H1 (cell line): ENCODE data around the gene TCF19. TPM values are rescaled to one million over a fixed set of nuclear protein-coding genes. Genes with fewer than 3 reads are reported as not detected.

Experiments used
- CTCF ChIA-PET: fragments of 300-600 bp; sonication (Branson Sonifier 250); formaldehyde crosslinking; loops from one replicate; lab custom pipeline; 2021; ENCODE audit not compliant: partially characterized antibody; lab: Charles Lee
- POLR2A ChIA-PET: fragments of 300-600 bp; sonication (Branson Sonifier 250); formaldehyde crosslinking; loops from one replicate; lab custom pipeline; 2021; ENCODE audit warnings: inconsistent platforms; ENCODE audit not compliant: partially characterized antibody; lab: Charles Lee
- DNase-seq, 2 experiments: peaks; one replicate each; pipeline versions ENCODE4 v3.0.0 to v3.0.0-alpha.2; 2010 to 2022; ENCODE audit warnings: low spot score in 2 of 2, low read depth in 1 of 2, mixed read lengths in 1 of 2
- FAIRE-seq: peaks from 2 replicates; lab custom pipeline; 2011; peaks lifted over from hg19 to GRCh38; lab: Jason Lieb, UNC
- H2AFZ ChIP-seq: 2 replicates; pipeline ENCODE4 v1.8.1; 2012; ENCODE audit warnings: low read length, inconsistent platforms
- H2AK5ac ChIP-seq: 2 replicates; pipeline ENCODE4 v1.6.1; 2013; ENCODE audit warnings: low read depth, low read length
- H2BK120ac ChIP-seq: replicated peaks from 2 replicates; pipeline ENCODE3; 2013; ENCODE audit warnings: low read depth, low read length, inconsistent platforms
- H2BK12ac ChIP-seq: 2 replicates; pipeline ENCODE4 v1.6.1; 2013; ENCODE audit warnings: low read depth, low read length
- H2BK15ac ChIP-seq: 2 replicates; pipeline ENCODE4 v1.6.1; 2013; ENCODE audit warnings: low read length
- H2BK20ac ChIP-seq: 2 replicates; pipeline ENCODE4 v1.6.1; 2013; ENCODE audit warnings: low read length
- H2BK5ac ChIP-seq: 2 replicates; pipeline ENCODE4 v1.6.1; 2013; ENCODE audit warnings: low read depth, low read length
- H3K14ac ChIP-seq: 2 replicates; pipeline ENCODE4 v1.6.1; 2013; ENCODE audit warnings: inconsistent platforms; ENCODE audit not compliant: insufficient read length
- H3K18ac ChIP-seq: 2 replicates; pipeline ENCODE4 v1.6.1; 2013; ENCODE audit warnings: low read length; ENCODE audit errors: extremely low read depth
- H3K23ac ChIP-seq: 2 replicates; pipeline ENCODE4 v1.6.1; 2013; ENCODE audit warnings: inconsistent platforms; ENCODE audit not compliant: insufficient read length
- H3K23me2 ChIP-seq: 2 replicates; pipeline ENCODE4 v1.6.1; 2013; ENCODE audit warnings: low read depth, low read length
- H3K27ac ChIP-seq: 2 replicates; pipeline ENCODE4 v1.6.1; 2011; ENCODE audit warnings: low read depth, low read length, inconsistent platforms
- H3K27me3 ChIP-seq, 4 experiments: replicated peaks in 1 of 4; 1 replicate in 1 of 4; 2 replicates in 3 of 4; pipeline versions ENCODE4 v1.6.1 to v1.8.1; 2011 to 2013; ENCODE audit warnings: low read length in 3 of 4, mild to moderate bottlenecking in 3 of 4, inconsistent platforms in 2 of 4, mixed read lengths in 2 of 4, moderate library complexity in 1 of 4; ENCODE audit not compliant: control insufficient read depth in 3 of 4, insufficient read depth in 3 of 4; ENCODE audit errors: extremely low read depth in 1 of 4
- H3K36me3 ChIP-seq, 4 experiments: 2 replicates each; pipeline versions ENCODE4 v1.6.1 to v1.8.1; 2011 to 2013; ENCODE audit warnings: mild to moderate bottlenecking in 4 of 4, low read length in 3 of 4, moderate library complexity in 2 of 4, control low read depth in 1 of 4, inconsistent platforms in 1 of 4; ENCODE audit not compliant: insufficient read depth in 4 of 4, control insufficient read depth in 2 of 4
- H3K4ac ChIP-seq: replicated peaks from 2 replicates; pipeline ENCODE3; 2013; ENCODE audit warnings: low read length, low read depth, mixed read lengths, inconsistent platforms; ENCODE audit not compliant: insufficient read length
- H3K4me1 ChIP-seq, 4 experiments: replicated peaks in 1 of 4; 1 replicate in 1 of 4; 2 replicates in 3 of 4; pipeline versions ENCODE4 v1.6.1 to v1.8.1; 2011 to 2013; ENCODE audit warnings: low read length in 3 of 4, inconsistent platforms in 2 of 4, mixed read lengths in 1 of 4; ENCODE audit not compliant: insufficient read depth in 4 of 4, control insufficient read depth in 3 of 4
- H3K4me2 ChIP-seq, 2 experiments: 2 replicates each; pipeline versions ENCODE4 v1.6.1 to v1.8.1; 2011 to 2013; ENCODE audit warnings: low read depth in 2 of 2, low read length in 2 of 2, control low read depth in 1 of 2, inconsistent platforms in 1 of 2, mild to moderate bottlenecking in 1 of 2; ENCODE audit not compliant: insufficient read depth in 1 of 2
- H3K4me3 ChIP-seq, 4 experiments: fragments of 200-600, 300-600 bp in 1 of 4; sonication (generic), shearing (Covaris generic), sonication (Bioruptor Twin) in 1 of 4; 2 replicates each; pipeline versions ENCODE4 v1.5.1 to v1.8.1; 2011 to 2016; ENCODE audit warnings: low read length in 4 of 4, low read depth in 3 of 4, control low read depth in 2 of 4, inconsistent platforms in 2 of 4, mild to moderate bottlenecking in 2 of 4, mixed read lengths in 1 of 4, moderate library complexity in 1 of 4; ENCODE audit not compliant: insufficient read depth in 2 of 4; ENCODE audit errors: extremely low read depth in 1 of 4
- H3K56ac ChIP-seq: replicated peaks from 2 replicates; pipeline ENCODE3; 2013; ENCODE audit warnings: low read depth, mild to moderate bottlenecking, mixed read lengths, low read length, inconsistent platforms; ENCODE audit not compliant: insufficient read length
- H3K79me1 ChIP-seq: 2 replicates; pipeline ENCODE4 v1.6.1; 2013; ENCODE audit warnings: low read depth, low read length, control low read depth
- H3K79me2 ChIP-seq, 2 experiments: 2 replicates each; pipeline versions ENCODE4 v1.6.1 to v1.8.1; 2012 to 2013; ENCODE audit warnings: low read length in 2 of 2, mild to moderate bottlenecking in 2 of 2, inconsistent platforms in 1 of 2; ENCODE audit not compliant: insufficient read depth in 2 of 2, control insufficient read depth in 1 of 2
- H3K9ac ChIP-seq, 4 experiments: replicated peaks in 1 of 4; 1 replicate in 1 of 4; 2 replicates in 3 of 4; pipeline versions ENCODE4 v1.6.1 to v1.8.1; 2011 to 2013; ENCODE audit warnings: low read depth in 3 of 4, low read length in 3 of 4, control low read depth in 2 of 4, mild to moderate bottlenecking in 2 of 4, moderate library complexity in 2 of 4, inconsistent platforms in 1 of 4; ENCODE audit errors: extremely low read depth in 1 of 4
- H3K9me3 ChIP-seq, 2 experiments: 2 replicates each; pipeline versions ENCODE4 v1.6.1 to v1.8.1; 2012 to 2013; ENCODE audit warnings: mild to moderate bottlenecking in 2 of 2, moderate library complexity in 2 of 2, control low read depth in 1 of 2, inconsistent platforms in 1 of 2, low read depth in 1 of 2, low read length in 1 of 2, mixed read lengths in 1 of 2; ENCODE audit not compliant: insufficient read depth in 2 of 2
- H4K20me1 ChIP-seq, 2 experiments: replicated peaks in 1 of 2; 2 replicates each; pipeline versions ENCODE3 to v1.8.1; 2011 to 2013; ENCODE audit warnings: inconsistent platforms in 2 of 2, low read length in 2 of 2, mild to moderate bottlenecking in 1 of 2; ENCODE audit not compliant: insufficient read depth in 2 of 2, control insufficient read depth in 1 of 2
- H4K5ac ChIP-seq: 2 replicates; pipeline ENCODE4 v1.6.1; 2013; ENCODE audit warnings: low read length, low read depth, mixed read lengths, inconsistent platforms; ENCODE audit not compliant: insufficient read length
- H4K8ac ChIP-seq: 2 replicates; pipeline ENCODE4 v1.8.0; 2013; ENCODE audit warnings: mild to moderate bottlenecking, moderate library complexity, low read length, inconsistent platforms; ENCODE audit not compliant: insufficient read depth; ENCODE audit errors: extremely low read depth
- H4K91ac ChIP-seq: replicated peaks from 2 replicates; pipeline ENCODE3; 2013; ENCODE audit warnings: low read length, mixed read lengths, inconsistent platforms; ENCODE audit not compliant: insufficient read length
- CREB1 ChIP-seq: IDR thresholded peaks from 2 replicates; pipeline ENCODE4 v1.6.1; 2012; ENCODE audit warnings: inconsistent platforms
- HDAC2 ChIP-seq, 2 experiments: fragments of 300-600 bp in 1 of 2; sonication (generic) in 1 of 2; IDR thresholded peaks; 2 replicates each; pipeline ENCODE4 v1.6.1; 2011 to 2012; ENCODE audit warnings: low read depth in 2 of 2, low read length in 2 of 2, mild to moderate bottlenecking in 2 of 2, moderate library complexity in 2 of 2, borderline replicate concordance in 1 of 2, inconsistent platforms in 1 of 2
- TBP ChIP-seq: IDR thresholded peaks from 2 replicates; pipeline ENCODE4 v1.6.1; 2011; ENCODE audit warnings: low read depth, low read length, improper control_type of control experiment
- WGBS, 2 experiments: shearing (Covaris generic) in 1 of 2; methylation state at CpG; one replicate each; pipeline versions ENCODE4 v1.1.6 to v1.1.7; 2013 to 2015; ENCODE audit warnings: low lambda C conversion rate in 2 of 2, mixed read lengths in 2 of 2, inconsistent platforms in 1 of 2, low coverage in 1 of 2, missing lambda C conversion rate in 1 of 2; ENCODE audit not compliant: insufficient replicate concordance in 2 of 2, insufficient coverage in 1 of 2, insufficient read length in 1 of 2; ENCODE audit errors: extremely low coverage in 1 of 2, missing lambda C conversion rate in 1 of 2; 5-methylcytosine and 5-hydroxymethylcytosine counted together
- long read RNA-seq, 2 experiments: library from RNA in 1 of 2; library from capped mRNA in 1 of 2; stranded (forward); transcript quantifications; one replicate each; pipeline ENCODE4 v2.0.0, GENCODE V29; 2021; ENCODE audit warnings: inconsistent platforms in 1 of 2
- polyA minus RNA-seq, 3 experiments: library from RNA; depleted of rRNA, polyadenylated mRNA; stranded (reverse); fragments of >200 nt; gene quantifications; 1 replicate in 2 of 3; 2 replicates in 1 of 3; pipeline ENCODE4 v1.2.3, GENCODE V29; 2011
- polyA plus RNA-seq, 7 experiments: library from polyadenylated mRNA; depleted of rRNA in 3 of 7; stranded (reverse) in 5 of 7; unstranded in 2 of 7; fragments of >200 nt in 5 of 7; fragments of 200-250 nt in 2 of 7; gene quantifications; 1 replicate in 5 of 7; 2 replicates in 1 of 7; 4 replicates in 1 of 7; pipeline versions ENCODE4 v1.2.1 to v1.2.3, GENCODE V29; 2011 to 2013; ENCODE audit warnings: missing spikeins in 2 of 7, mixed read lengths in 2 of 7
- total RNA-seq: library from RNA; stranded (reverse); fragmentation: NEBNext Ultra II Directional; extraction: Animal tissue kit (Norgen Biotek cat#: 25700); gene quantifications from 2 replicates; pipeline ENCODE4 v1.2.1, GENCODE V29; 2021

TCF19 gene, protein sequence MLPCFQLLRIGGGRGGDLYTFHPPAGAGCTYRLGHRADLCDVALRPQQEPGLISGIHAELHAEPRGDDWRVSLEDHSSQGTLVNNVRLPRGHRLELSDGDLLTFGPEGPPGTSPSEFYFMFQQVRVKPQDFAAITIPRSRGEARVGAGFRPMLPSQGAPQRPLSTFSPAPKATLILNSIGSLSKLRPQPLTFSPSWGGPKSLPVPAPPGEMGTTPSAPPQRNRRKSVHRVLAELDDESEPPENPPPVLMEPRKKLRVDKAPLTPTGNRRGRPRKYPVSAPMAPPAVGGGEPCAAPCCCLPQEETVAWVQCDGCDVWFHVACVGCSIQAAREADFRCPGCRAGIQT
- total RNA-seq = 10.0 and 11.0 TPM in 2 replicates
- 7.2 and 12.5 TPM in 2 replicates for polyA plus RNA-seq (2011; rRNA removed)
- polyA plus RNA-seq (2011; cell fraction: cytosol; rRNA removed) = 10.0 TPM
- 15.6 TPM for polyA plus RNA-seq (2011; cell fraction: nucleus; rRNA removed)
- polyA plus RNA-seq (2012, experiment 1 of 2) = 9.6 to 10.7 TPM (median 10.2 TPM) in 4 replicates
- polyA plus RNA-seq (2012, experiment 2 of 2) = 8.6 TPM
- 6.5 TPM for polyA plus RNA-seq (2013, experiment 1 of 2)
- 6.5 TPM for polyA plus RNA-seq (2013, experiment 2 of 2)
- 5.5 and 5.6 TPM in 2 replicates for polyA minus RNA-seq (2011; rRNA and poly(A)+ RNA removed)
- polyA minus RNA-seq (2011; cell fraction: cytosol; rRNA and poly(A)+ RNA removed) = 5.3 TPM
- polyA minus RNA-seq (2011; cell fraction: nucleus; rRNA and poly(A)+ RNA removed) = 5.4 TPM
- long read RNA-seq, experiment 1, partial matches to known transcripts = 12 of 15 reads
- long read RNA-seq, experiment 1, other reads (novel, unspliced or antisense) = 0 of 15 reads
- long read RNA-seq, experiment 2, partial matches to known transcripts = 4 of 8 reads
- long read RNA-seq, experiment 2, other reads (novel, unspliced or antisense) = 0 of 8 reads

DNA sequence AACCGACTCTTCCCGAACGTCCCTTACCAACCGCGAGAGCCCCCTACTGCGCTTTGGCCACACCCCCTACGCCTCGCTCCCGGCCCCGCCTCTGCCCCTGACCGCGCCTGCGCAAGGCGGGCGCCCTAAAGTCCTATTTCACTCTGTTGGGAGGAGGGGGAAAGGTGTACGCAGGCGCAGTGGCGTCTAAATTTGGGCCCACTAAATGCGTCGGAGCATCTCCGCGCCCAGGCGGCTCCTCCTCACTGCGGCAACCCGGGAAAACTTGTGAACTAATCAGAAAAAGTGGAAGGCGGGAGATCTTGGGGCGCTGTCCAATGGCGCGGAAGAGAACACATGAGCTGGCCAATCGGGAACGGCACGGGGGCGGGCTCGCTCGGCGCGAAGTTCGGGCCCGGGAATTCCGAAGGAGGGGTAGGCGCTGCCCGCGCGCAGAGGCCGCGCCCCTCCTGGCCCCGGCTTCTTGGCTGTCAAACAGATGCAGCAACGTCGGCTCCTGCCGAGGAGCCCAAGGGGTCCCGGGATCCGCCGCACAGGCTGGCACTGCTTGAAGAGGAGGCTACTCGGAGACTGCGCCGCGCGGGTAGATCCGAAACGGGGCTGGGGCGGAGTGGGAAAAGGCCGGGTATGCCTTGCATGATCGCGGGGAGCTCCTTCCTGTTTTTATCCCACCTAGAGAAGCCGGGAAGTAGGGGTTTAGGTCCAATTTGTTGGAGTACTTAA, at the start of gene TCF19:
TCF19 (plus strand) TSS at position 450 of the 723 bp plus-strand sequence. CDS start 881 bp downstream, outside the sequence.
- DNase-seq (peak; percentile 97 to 99), FAIRE-seq (no peak)
- ChIA-PET CTCF (interaction anchor here (0.8 to 6.3 kb wide), 14 partner anchors 10 to 75 kb away, joined by 3 to 45 read pairs (median 8); partner anchors contain the start of genes POU5F1 and PSORS1C2), POLR2A (interaction anchor here (0.7 to 68.5 kb wide), 5 partner anchors 10 to 336 kb away, joined by 3 to 2251 read pairs (median 3); partner anchors contain the start of genes CCHCR1, CDSN, POU5F1 and PSORS1C1)
- H3K79me1 ChIP-seq = no peaks in the 10 kb centered on the region
- peak within 1 kb of the TSS; percentile 69; the same call in 1 of the 2 replicates for H2BK5ac ChIP-seq
- H3K4me3 ChIP-seq = peak within 1 kb of the TSS; percentile 62 to 76 (median 68)
- no peak within 1 kb of the TSS; the same call in 1 of the 2 replicates for H4K8ac ChIP-seq
- H2AFZ ChIP-seq = no peak within 1 kb of the TSS
- peaks cover 5 to 36% (median 10%) of the 10 kb centered on the region in 4 experiments; a peak in 7 of 8 replicates for H3K36me3 ChIP-seq
- H3K4me2 ChIP-seq = peak within 1 kb of the TSS; percentile 85 to 94
- peak within 1 kb of the TSS; percentile 36 for H3K56ac ChIP-seq
- no peaks in the 10 kb centered on the region for H3K79me2 ChIP-seq
- H3K4ac ChIP-seq = peak within 1 kb of the TSS; percentile 87
- no peaks in the 10 kb centered on the region for H3K27me3 ChIP-seq
- H3K27ac ChIP-seq = no peak within 1 kb of the TSS; the same call in 1 of the 2 replicates
- peak within 1 kb of the TSS; percentile 80 for H4K5ac ChIP-seq
- H3K14ac ChIP-seq = no peak within 1 kb of the TSS
- H3K9ac ChIP-seq = peak within 1 kb of the TSS; percentile 46 to 73 (median 64); a peak in 6 of 7 replicates
- no peaks in the 10 kb centered on the region for H3K9me3 ChIP-seq
- H2BK20ac ChIP-seq = no peak within 1 kb of the TSS
- 2% methylated on average over 62 of the region's 65 CpGs; no CpG with 5 or more reads in 1 of the 2 experiments for WGBS, 2 experiments
- peak within 1 kb of the TSS; percentile 86; the same call in 1 of the 2 replicates for H2BK12ac ChIP-seq
- peak within 1 kb of the TSS; percentile 91 for H3K18ac ChIP-seq
- H4K20me1 ChIP-seq = peaks cover 1 to 2% of the 10 kb centered on the region in 2 experiments
- H3K23me2 ChIP-seq = peaks cover 14% of the 10 kb centered on the region
- H2BK15ac ChIP-seq = peak within 1 kb of the TSS; percentile 73; the same call in 1 of the 2 replicates
- H4K91ac ChIP-seq = peak within 1 kb of the TSS; percentile 41
- H2BK120ac ChIP-seq = no peak within 1 kb of the TSS
- H3K23ac ChIP-seq = no peak within 1 kb of the TSS
- H2AK5ac ChIP-seq = peak within 1 kb of the TSS; percentile 89; the same call in 1 of the 2 replicates
- peaks cover 0 to 24% (median 18%) of the 10 kb centered on the region in 4 experiments; a peak in 6 of 7 replicates for H3K4me1 ChIP-seq
- TF ChIP-seq TBP (no peak), CREB1 (no peak), HDAC2 (IDR thresholded peaks at IDR 0.05; ENCODE audit: borderline replicate concordance in 1 of 2, low read depth in 2 of 2, low read length in 2 of 2) (0 out of 4 replicates have a peak, but pooled peaks of 1 of the 2 experiments have one; percentile 63)
